Nephron (organoid): ENCODE measurements around the gene RHOH.

Experiments
- H3K27ac Mint-ChIP-seq, 3 experiments: 2 replicates each; pipeline ENCODE4 v1.8.0; 2020; ENCODE audit warnings: mixed read lengths in 3 of 3, mild to moderate bottlenecking in 2 of 3, moderate library complexity in 1 of 3
- H3K27me3 Mint-ChIP-seq: 2 replicates; pipeline ENCODE4 v1.8.0; 2021; ENCODE audit warnings: low read depth, mild to moderate bottlenecking, moderate library complexity, mixed read lengths
- H3K36me3 Mint-ChIP-seq: 2 replicates; pipeline ENCODE4 v1.8.0; 2020; ENCODE audit warnings: low read depth, mixed read lengths
- H3K4me1 Mint-ChIP-seq: 2 replicates; pipeline ENCODE4 v1.8.0; 2020; ENCODE audit warnings: mixed read lengths
- H3K4me3 Mint-ChIP-seq, 3 experiments: 2 replicates each; pipeline ENCODE4 v1.8.0; 2020; ENCODE audit warnings: mild to moderate bottlenecking in 3 of 3, mixed read lengths in 3 of 3, moderate library complexity in 2 of 3
- H3K9me3 Mint-ChIP-seq: 2 replicates; pipeline ENCODE4 v1.8.0; 2020; ENCODE audit warnings: mixed read lengths
- CTCF ChIP-seq, 3 experiments: fragments of 200-600 bp; sonication (generic); IDR thresholded peaks; one replicate each; pipeline ENCODE4 v1.5.0; 2021; ENCODE audit warnings: antibody characterized with exemption in 3 of 3; ENCODE audit not compliant: unreplicated experiment in 3 of 3

Gene RHOH

GRCh38 chr4:40216622-40217366 is 20.0 kb downstream of the RHOH start:
- no peak for TF ChIP-seq CTCF (IDR thresholded peaks at IDR 0.05; ENCODE audit: unreplicated experiment in 3 of 3)
- peaks cover 4% of the 10 kb centered on the region for H3K9me3 Mint-ChIP-seq
- H3K27me3 Mint-ChIP-seq: no peaks in the 10 kb centered on the region
- H3K36me3 Mint-ChIP-seq: no peaks in the 10 kb centered on the region
- no peak overlapping the region for H3K4me3 Mint-ChIP-seq
- H3K4me1 Mint-ChIP-seq: no peaks in the 10 kb centered on the region
- H3K27ac Mint-ChIP-seq: no peak overlapping the region

GRCh38 chr4:40221744-40222143 is 24.9 kb downstream of the RHOH start:
- Mint-ChIP-seq H3K27ac (no peak overlapping the region), H3K4me3 (no peak overlapping the region), H3K4me1 (no peaks in the 10 kb centered on the region), H3K36me3 (no peaks in the 10 kb centered on the region), H3K27me3 (no peaks in the 10 kb centered on the region), H3K9me3 (peaks cover 13% of the 10 kb centered on the region)
- TF ChIP-seq CTCF (IDR thresholded peaks at IDR 0.05; ENCODE audit: unreplicated experiment in 3 of 3): no peak

GRCh38 chr4:40223343-40223742 is 26.5 kb downstream of the RHOH start:
- H3K4me3 Mint-ChIP-seq: no peak overlapping the region

GRCh38 chr4:40224432-40224831 is 27.6 kb downstream of the RHOH start:
- Mint-ChIP-seq H3K36me3 (no peaks in the 10 kb centered on the region), H3K4me3 (no peak overlapping the region), H3K4me1 (no peaks in the 10 kb centered on the region), H3K9me3 (peaks cover 13% of the 10 kb centered on the region), H3K27ac (no peak overlapping the region), H3K27me3 (peaks cover 3% of the 10 kb centered on the region)
- no peak for TF ChIP-seq CTCF (IDR thresholded peaks at IDR 0.05; ENCODE audit: unreplicated experiment in 3 of 3)

More at GRCh38 chr4:40223343-40223742, 26.5 kb downstream of the RHOH start:
- Mint-ChIP-seq H3K4me1 (no peaks in the 10 kb centered on the region), H3K27ac (no peak overlapping the region), H3K9me3 (peaks cover 13% of the 10 kb centered on the region), H3K27me3 (peaks cover 3% of the 10 kb centered on the region), H3K36me3 (no peaks in the 10 kb centered on the region)
- TF ChIP-seq CTCF (IDR thresholded peaks at IDR 0.05; ENCODE audit: unreplicated experiment in 3 of 3): no peak

DNA sequence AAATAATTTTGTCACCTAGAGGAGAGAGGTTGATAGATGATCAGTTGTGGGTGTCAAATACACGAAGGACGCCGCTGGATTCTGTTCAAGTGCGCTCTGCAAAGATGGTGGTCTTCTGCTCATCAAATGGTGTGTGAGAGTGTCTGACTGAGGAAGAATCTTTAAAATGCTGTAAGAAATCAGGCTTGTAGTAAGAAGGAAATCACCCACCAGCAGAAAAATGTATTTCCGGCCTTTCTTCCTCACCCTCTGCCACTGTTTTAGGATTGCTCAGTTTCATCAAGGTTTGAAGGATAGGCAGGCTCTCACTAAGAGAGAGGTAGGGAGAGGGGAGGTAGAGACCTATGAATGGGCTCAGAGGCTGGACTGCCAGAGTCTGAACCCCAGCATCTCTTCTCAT is 28.7 kb downstream of the RHOH start:
- Mint-ChIP-seq H3K27me3 (peaks cover 3% of the 10 kb centered on the region), H3K9me3 (peaks cover 13% of the 10 kb centered on the region), H3K27ac (no peak overlapping the region), H3K4me3 (no peak overlapping the region), H3K4me1 (no peaks in the 10 kb centered on the region), H3K36me3 (no peaks in the 10 kb centered on the region)
- TF ChIP-seq CTCF (IDR thresholded peaks at IDR 0.05; ENCODE audit: unreplicated experiment in 3 of 3): no peak

- Mint-ChIP-seq H3K27ac (no peak overlapping the region), H3K4me1 (no peaks in the 10 kb centered on the region)
These were observed 30.5 kb downstream of the RHOH start for GRCh38 chr4:40227284-40227683.

More at GRCh38 chr4:40227284-40227683, 30.5 kb downstream of the RHOH start:
- TF ChIP-seq CTCF (IDR thresholded peaks at IDR 0.05; ENCODE audit: unreplicated experiment in 3 of 3): no peak
- H3K36me3 Mint-ChIP-seq: no peaks in the 10 kb centered on the region
- no peak overlapping the region for H3K4me3 Mint-ChIP-seq
- peaks cover 3% of the 10 kb centered on the region for H3K27me3 Mint-ChIP-seq
- peaks cover 7% of the 10 kb centered on the region for H3K9me3 Mint-ChIP-seq
